ENCODE measurements around the gene CTAG1A.

- TF ChIP-seq, protein P1, sequence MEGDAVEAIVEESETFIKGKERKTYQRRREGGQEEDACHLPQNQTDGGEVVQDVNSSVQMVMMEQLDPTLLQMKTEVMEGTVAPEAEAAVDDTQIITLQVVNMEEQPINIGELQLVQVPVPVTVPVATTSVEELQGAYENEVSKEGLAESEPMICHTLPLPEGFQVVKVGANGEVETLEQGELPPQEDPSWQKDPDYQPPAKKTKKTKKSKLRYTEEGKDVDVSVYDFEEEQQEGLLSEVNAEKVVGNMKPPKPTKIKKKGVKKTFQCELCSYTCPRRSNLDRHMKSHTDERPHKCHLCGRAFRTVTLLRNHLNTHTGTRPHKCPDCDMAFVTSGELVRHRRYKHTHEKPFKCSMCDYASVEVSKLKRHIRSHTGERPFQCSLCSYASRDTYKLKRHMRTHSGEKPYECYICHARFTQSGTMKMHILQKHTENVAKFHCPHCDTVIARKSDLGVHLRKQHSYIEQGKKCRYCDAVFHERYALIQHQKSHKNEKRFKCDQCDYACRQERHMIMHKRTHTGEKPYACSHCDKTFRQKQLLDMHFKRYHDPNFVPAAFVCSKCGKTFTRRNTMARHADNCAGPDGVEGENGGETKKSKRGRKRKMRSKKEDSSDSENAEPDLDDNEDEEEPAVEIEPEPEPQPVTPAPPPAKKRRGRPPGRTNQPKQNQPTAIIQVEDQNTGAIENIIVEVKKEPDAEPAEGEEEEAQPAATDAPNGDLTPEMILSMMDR (IDR thresholded peaks at IDR 0.05): no peak
- no peak for TF ChIP-seq EZH2 (IDR thresholded peaks at IDR 0.05; ENCODE audit: borderline replicate concordance, insufficient read depth, low read depth, low read length, poor library complexity, severe bottlenecking)
Observed at GRCh38 chrX:154546354-154547244, 38.3 kb upstream of the CTAG1A start, which contains the start of gene G6PD.

All from B cell (primary cell).